ENCODE results near the gene C16orf92. TPM values are rescaled to one million over a fixed set of nuclear protein-coding genes. Genes with fewer than 3 reads are reported as not detected.

C16orf92 gene
- total RNA-seq, 1 donor, result not detected

- peaks cover 1% of the 10 kb centered on the region for H3K79me2 ChIP-seq (ENCODE audit: insufficient read depth, low read length)
- no peaks in the 10 kb centered on the region for H3K27me3 ChIP-seq (ENCODE audit: insufficient read depth, low read length)
- no peak overlapping the region for H3K27ac ChIP-seq (ENCODE audit: low read depth, low read length)
- DNase-seq (ENCODE audit: insufficient read length, low spot score, missing footprints), result peak; percentile 55
- no peak overlapping the region for H3K4me2 ChIP-seq (ENCODE audit: insufficient read depth, low read length)
- no peaks in the 10 kb centered on the region for H3K9me3 ChIP-seq (ENCODE audit: low read depth, low read length)
- peaks cover under 1% of the 10 kb centered on the region for H3K4me1 ChIP-seq (ENCODE audit: insufficient read depth, low read length)
- no peak overlapping the region for H3K4me3 ChIP-seq (ENCODE audit: insufficient read depth, low read length)
- no peak overlapping the region for H2AFZ ChIP-seq (ENCODE audit: low read length)
- TF ChIP-seq CTCF (IDR thresholded peaks at IDR 0.05; ENCODE audit: extremely low read depth, low read depth, low read length), result no peak
- H3K36me3 ChIP-seq (ENCODE audit: insufficient read depth, low read length), result peaks cover 82% of the 10 kb centered on the region
- H4K20me1 ChIP-seq (ENCODE audit: insufficient read depth, low read length), result peaks cover 5% of the 10 kb centered on the region
These were observed 33.7 kb upstream of the C16orf92 start for GRCh38 chr16:29989111-29989858.

- H3K9me3 ChIP-seq (ENCODE audit: low read depth, low read length), result no peaks in the 10 kb centered on the region
- no peak overlapping the region for H3K4me2 ChIP-seq (ENCODE audit: insufficient read depth, low read length)
- H4K20me1 ChIP-seq (ENCODE audit: insufficient read depth, low read length), result peaks cover 5% of the 10 kb centered on the region
- TF ChIP-seq CTCF (IDR thresholded peaks at IDR 0.05; ENCODE audit: extremely low read depth, low read depth, low read length), result no peak
- H3K4me3 ChIP-seq (ENCODE audit: insufficient read depth, low read length), result no peak overlapping the region
- H3K79me2 ChIP-seq (ENCODE audit: insufficient read depth, low read length), result no peaks in the 10 kb centered on the region
- DNase-seq (ENCODE audit: insufficient read length, low spot score, missing footprints), result no peak
- H3K27ac ChIP-seq (ENCODE audit: low read depth, low read length), result no peak overlapping the region
- H3K4me1 ChIP-seq (ENCODE audit: insufficient read depth, low read length), result peaks cover 8% of the 10 kb centered on the region
- no peak overlapping the region for H2AFZ ChIP-seq (ENCODE audit: low read length)
- peaks cover 75% of the 10 kb centered on the region for H3K36me3 ChIP-seq (ENCODE audit: insufficient read depth, low read length)
- H3K27me3 ChIP-seq (ENCODE audit: insufficient read depth, low read length), result no peaks in the 10 kb centered on the region
These were observed 33.0 kb upstream of the C16orf92 start for GRCh38 chr16:29990034-29990433.

GRCh38 chr16:29990883-29991570 lies 32.0 kb upstream of the C16orf92 start:
- H3K27me3 ChIP-seq (ENCODE audit: insufficient read depth, low read length), result no peaks in the 10 kb centered on the region
- H3K36me3 ChIP-seq (ENCODE audit: insufficient read depth, low read length), result peaks cover 66% of the 10 kb centered on the region
- H3K4me2 ChIP-seq (ENCODE audit: insufficient read depth, low read length), result no peak overlapping the region
- H3K9me3 ChIP-seq (ENCODE audit: low read depth, low read length), result no peaks in the 10 kb centered on the region
- peaks cover 12% of the 10 kb centered on the region for H3K4me1 ChIP-seq (ENCODE audit: insufficient read depth, low read length)
- H3K27ac ChIP-seq (ENCODE audit: low read depth, low read length), result no peak overlapping the region
- H4K20me1 ChIP-seq (ENCODE audit: insufficient read depth, low read length), result peaks cover 5% of the 10 kb centered on the region
- H2AFZ ChIP-seq (ENCODE audit: low read length), result no peak overlapping the region
- no peak for DNase-seq (ENCODE audit: insufficient read length, low spot score, missing footprints)
- no peak overlapping the region for H3K4me3 ChIP-seq (ENCODE audit: insufficient read depth, low read length)
- H3K79me2 ChIP-seq (ENCODE audit: insufficient read depth, low read length), result peaks cover under 1% of the 10 kb centered on the region
- TF ChIP-seq CTCF (IDR thresholded peaks at IDR 0.05; ENCODE audit: extremely low read depth, low read depth, low read length), result no peak

GRCh38 chr16:29991571-29991904 lies 31.5 kb upstream of the C16orf92 start:
- peaks cover 6% of the 10 kb centered on the region for H3K79me2 ChIP-seq (ENCODE audit: insufficient read depth, low read length)
- peaks cover 61% of the 10 kb centered on the region for H3K36me3 ChIP-seq (ENCODE audit: insufficient read depth, low read length)
- H4K20me1 ChIP-seq (ENCODE audit: insufficient read depth, low read length), result peaks cover 5% of the 10 kb centered on the region
- no peak overlapping the region for H3K4me2 ChIP-seq (ENCODE audit: insufficient read depth, low read length)
- H2AFZ ChIP-seq (ENCODE audit: low read length), result no peak overlapping the region
- DNase-seq (ENCODE audit: insufficient read length, low spot score, missing footprints), result no peak
- no peak overlapping the region for H3K27ac ChIP-seq (ENCODE audit: low read depth, low read length)
- TF ChIP-seq CTCF (IDR thresholded peaks at IDR 0.05; ENCODE audit: extremely low read depth, low read depth, low read length), result no peak
- no peak overlapping the region for H3K4me3 ChIP-seq (ENCODE audit: insufficient read depth, low read length)
- H3K4me1 ChIP-seq (ENCODE audit: insufficient read depth, low read length), result peaks cover 13% of the 10 kb centered on the region
- no peaks in the 10 kb centered on the region for H3K9me3 ChIP-seq (ENCODE audit: low read depth, low read length)
- no peaks in the 10 kb centered on the region for H3K27me3 ChIP-seq (ENCODE audit: insufficient read depth, low read length)

Measured in osteoblast (primary cell).